HEK293 (cell line): ENCODE measurements around the gene RDH12.

ENCODE experiments used
- CTCF ChIP-seq: fragments of 450-650 bp; formaldehyde crosslinking; IDR thresholded peaks from 2 replicates; pipeline ENCODE4 v1.5.1; 2016; ENCODE audit warnings: missing biosample characterization, missing genetic modification characterization
- HIC1 ChIP-seq: fragments of 450-650 bp; formaldehyde crosslinking; IDR thresholded peaks from 2 replicates; pipeline ENCODE4 v1.5.1; 2016; ENCODE audit warnings: missing biosample characterization, missing genetic modification characterization
- INSM2 ChIP-seq: fragments of 450-650 bp; formaldehyde crosslinking; IDR thresholded peaks from 2 replicates; pipeline ENCODE4 v1.5.1; 2016; ENCODE audit warnings: missing biosample characterization, missing genetic modification characterization
- KLF9 ChIP-seq: fragments of 450-650 bp; formaldehyde crosslinking; IDR thresholded peaks from 2 replicates; pipeline ENCODE4 v1.5.1; 2016; ENCODE audit warnings: missing biosample characterization, missing genetic modification characterization, low read depth
- SALL2 ChIP-seq: fragments of 450-650 bp; formaldehyde crosslinking; IDR thresholded peaks from 2 replicates; pipeline ENCODE4 v1.5.0; 2017; ENCODE audit warnings: missing biosample characterization, mild to moderate bottlenecking, missing genetic modification characterization, borderline replicate concordance
- SETDB1 ChIP-seq: IDR thresholded peaks from one replicate; pipeline ENCODE4 v1.6.1; 2017; ENCODE audit warnings: mild to moderate bottlenecking, low read length, moderate library complexity, mixed read lengths; ENCODE audit not compliant: insufficient read length
- SP2 ChIP-seq: fragments of 450-650 bp; formaldehyde crosslinking; IDR thresholded peaks from 2 replicates; pipeline ENCODE4 v1.5.1; 2016; ENCODE audit warnings: missing biosample characterization, missing genetic modification characterization
- SP3 ChIP-seq: fragments of 450-650 bp; formaldehyde crosslinking; IDR thresholded peaks from 2 replicates; pipeline ENCODE4 v1.5.1; 2016; ENCODE audit warnings: missing biosample characterization, missing genetic modification characterization
- YY1 ChIP-seq: fragments of 450-650 bp; formaldehyde crosslinking; IDR thresholded peaks from 2 replicates; pipeline ENCODE4 v1.5.1; 2018; ENCODE audit warnings: missing biosample characterization, missing genetic modification characterization
- YY2 ChIP-seq: fragments of 450-650 bp; formaldehyde crosslinking; IDR thresholded peaks from 2 replicates; pipeline ENCODE4 v1.5.1; 2016; ENCODE audit warnings: missing biosample characterization, missing genetic modification characterization
- ZBTB17 ChIP-seq: fragments of 450-650 bp; formaldehyde crosslinking; IDR thresholded peaks from 2 replicates; pipeline ENCODE4 v1.5.1; 2016; ENCODE audit warnings: missing biosample characterization, missing genetic modification characterization
- ZBTB20 ChIP-seq: fragments of 450-650 bp; formaldehyde crosslinking; IDR thresholded peaks from 2 replicates; pipeline ENCODE4 v1.5.1; 2016; ENCODE audit warnings: missing biosample characterization, missing genetic modification characterization
- ZBTB26 ChIP-seq: fragments of 450-650 bp; formaldehyde crosslinking; optimal IDR thresholded peaks from 2 replicates; pipeline ENCODE3; 2016; ENCODE audit warnings: missing biosample characterization, mild to moderate bottlenecking, missing genetic modification characterization
- ZEB2 ChIP-seq: fragments of 450-650 bp; formaldehyde crosslinking; IDR thresholded peaks from 2 replicates; pipeline ENCODE4 v1.5.1; 2016; ENCODE audit warnings: missing biosample characterization, missing genetic modification characterization
- ZNF121 ChIP-seq: fragments of 450-650 bp; formaldehyde crosslinking; IDR thresholded peaks from 2 replicates; pipeline ENCODE4 v1.5.1; 2016; ENCODE audit warnings: missing biosample characterization, missing genetic modification characterization
- ZNF146 ChIP-seq: fragments of 450-650 bp; formaldehyde crosslinking; IDR thresholded peaks from 2 replicates; pipeline ENCODE4 v1.5.1; 2016; ENCODE audit warnings: missing biosample characterization, missing genetic modification characterization
- ZNF2 ChIP-seq: fragments of 450-650 bp; formaldehyde crosslinking; IDR thresholded peaks from 2 replicates; pipeline ENCODE4 v1.5.1; 2016; ENCODE audit warnings: missing biosample characterization, missing genetic modification characterization
- ZNF266 ChIP-seq: fragments of 450-650 bp; formaldehyde crosslinking; IDR thresholded peaks from 2 replicates; pipeline ENCODE4 v1.5.1; 2016; ENCODE audit warnings: missing biosample characterization, missing genetic modification characterization, low read depth
- ZNF324 ChIP-seq: fragments of 450-650 bp; formaldehyde crosslinking; IDR thresholded peaks from 2 replicates; pipeline ENCODE4 v1.5.1; 2016; ENCODE audit warnings: missing biosample characterization, missing genetic modification characterization
- ZNF335 ChIP-seq: fragments of 450-650 bp; formaldehyde crosslinking; conservative IDR thresholded peaks from 2 replicates; pipeline ENCODE4 v1.5.1; 2016; ENCODE audit warnings: missing biosample characterization, missing genetic modification characterization
- ZNF341 ChIP-seq: fragments of 450-650 bp; formaldehyde crosslinking; IDR thresholded peaks from 2 replicates; pipeline ENCODE4; 2016; ENCODE audit warnings: low read depth, missing biosample characterization, missing genetic modification characterization
- ZNF501 ChIP-seq: fragments of 450-650 bp; formaldehyde crosslinking; IDR thresholded peaks from 2 replicates; pipeline ENCODE4 v1.5.1; 2016; ENCODE audit warnings: missing biosample characterization, missing genetic modification characterization
- ZNF600 ChIP-seq: fragments of 450-650 bp; formaldehyde crosslinking; IDR thresholded peaks from 2 replicates; pipeline ENCODE4 v1.5.1; 2016; ENCODE audit warnings: missing biosample characterization, missing genetic modification characterization
- ZNF670 ChIP-seq: fragments of 450-650 bp; formaldehyde crosslinking; IDR thresholded peaks from 2 replicates; pipeline ENCODE4 v1.5.1; 2016; ENCODE audit warnings: missing biosample characterization, missing genetic modification characterization, low read depth
- TF ChIP-seq, protein P1 (sequence below): fragments of 450-650 bp; formaldehyde crosslinking; IDR thresholded peaks from 2 replicates; pipeline ENCODE4 v1.5.1; 2016; ENCODE audit warnings: missing biosample characterization, missing genetic modification characterization, borderline replicate concordance
- TF ChIP-seq, protein P2 (sequence below): fragments of 450-650 bp; formaldehyde crosslinking; IDR thresholded peaks from 2 replicates; pipeline ENCODE4 v1.5.1; 2016; ENCODE audit warnings: missing biosample characterization, missing genetic modification characterization
- TF ChIP-seq, protein P3 (sequence below): fragments of 450-650 bp; formaldehyde crosslinking; IDR thresholded peaks from 2 replicates; pipeline ENCODE4 v1.5.1; 2016; ENCODE audit warnings: missing biosample characterization, missing genetic modification characterization

Gene RDH12

DNA sequence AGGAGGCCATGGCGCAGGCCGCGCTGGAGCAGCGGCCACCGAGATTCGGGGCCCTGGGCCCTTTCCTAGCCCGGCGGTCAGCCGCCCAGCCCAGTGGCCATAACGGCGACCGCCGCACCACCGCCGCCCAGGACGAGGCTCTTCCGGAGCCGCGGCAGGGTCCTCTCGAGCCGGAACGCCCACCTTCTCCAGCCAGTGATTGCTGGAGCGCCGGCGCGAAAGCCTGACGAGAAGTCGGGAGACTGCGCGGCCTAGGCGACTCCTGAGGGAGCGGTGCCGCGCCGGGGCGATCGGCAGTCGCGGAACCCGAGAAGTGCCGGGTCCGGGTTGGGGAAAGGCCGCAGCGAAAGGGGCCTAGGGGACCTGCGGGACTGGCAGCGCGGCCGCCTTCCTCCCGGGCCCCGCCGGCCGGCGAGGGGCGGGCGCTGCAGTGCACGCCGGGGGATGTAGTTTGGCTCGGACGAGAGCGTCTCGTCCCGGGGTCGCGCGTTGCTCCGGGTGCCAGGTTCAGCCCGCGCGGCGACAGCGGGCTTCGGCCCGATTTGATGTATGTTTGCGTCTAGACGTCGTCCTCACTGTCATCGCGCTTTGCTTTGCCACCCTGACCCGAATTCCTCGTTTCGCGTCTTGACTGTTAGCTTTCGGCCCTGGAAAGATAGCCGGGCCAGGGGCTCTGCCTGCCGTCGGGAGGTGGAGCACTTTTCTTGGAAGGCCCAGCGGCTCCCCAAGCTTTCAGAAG is 27.0 kb upstream of the RDH12 start, which contains the start of gene VTI1B (continued):
- TF ChIP-seq HIC1 (tag by site-specific recombination) (no peak), KLF9 (tag by site-specific recombination) (peak; percentile 72), ZNF121 (tag by site-specific recombination) (no peak), INSM2 (0 out of 2 replicates have a peak, but pooled peaks have one; percentile 49), ZNF600 (peak; percentile 73), ZNF670 (no peak), SALL2 (tag by site-specific recombination) (no peak), ZBTB26 (tag by site-specific recombination) (peak; percentile 92), ZNF2 (tag by site-specific recombination) (peak; percentile 15; the same call in 1 of the 2 replicates), YY1 (peak; percentile 45; the same call in 1 of the 2 replicates), SETDB1 (no peak), ZNF324 (peak; percentile 45; the same call in 1 of the 2 replicates), ZNF146 (tag by site-specific recombination) (no peak), ZNF341 (peak; percentile 56), YY2 (tag by site-specific recombination) (peak; percentile 74; the same call in 1 of the 2 replicates), ZNF266 (tag by site-specific recombination) (no peak), SP2 (tag by site-specific recombination) (peak; percentile 61), ZBTB17 (tag by site-specific recombination) (peak; percentile 78; the same call in 1 of the 2 replicates), ZNF335 (peak; percentile 98), SP3 (tag by site-specific recombination) (peak; percentile 94), CTCF (tag by site-specific recombination) (peak; percentile 67), ZBTB20 (tag by site-specific recombination) (peak; percentile 97), ZNF501 (peak; percentile 35; the same call in 1 of the 2 replicates), ZEB2 (tag by site-specific recombination) (peak; percentile 68)
- TF ChIP-seq, protein P1, sequence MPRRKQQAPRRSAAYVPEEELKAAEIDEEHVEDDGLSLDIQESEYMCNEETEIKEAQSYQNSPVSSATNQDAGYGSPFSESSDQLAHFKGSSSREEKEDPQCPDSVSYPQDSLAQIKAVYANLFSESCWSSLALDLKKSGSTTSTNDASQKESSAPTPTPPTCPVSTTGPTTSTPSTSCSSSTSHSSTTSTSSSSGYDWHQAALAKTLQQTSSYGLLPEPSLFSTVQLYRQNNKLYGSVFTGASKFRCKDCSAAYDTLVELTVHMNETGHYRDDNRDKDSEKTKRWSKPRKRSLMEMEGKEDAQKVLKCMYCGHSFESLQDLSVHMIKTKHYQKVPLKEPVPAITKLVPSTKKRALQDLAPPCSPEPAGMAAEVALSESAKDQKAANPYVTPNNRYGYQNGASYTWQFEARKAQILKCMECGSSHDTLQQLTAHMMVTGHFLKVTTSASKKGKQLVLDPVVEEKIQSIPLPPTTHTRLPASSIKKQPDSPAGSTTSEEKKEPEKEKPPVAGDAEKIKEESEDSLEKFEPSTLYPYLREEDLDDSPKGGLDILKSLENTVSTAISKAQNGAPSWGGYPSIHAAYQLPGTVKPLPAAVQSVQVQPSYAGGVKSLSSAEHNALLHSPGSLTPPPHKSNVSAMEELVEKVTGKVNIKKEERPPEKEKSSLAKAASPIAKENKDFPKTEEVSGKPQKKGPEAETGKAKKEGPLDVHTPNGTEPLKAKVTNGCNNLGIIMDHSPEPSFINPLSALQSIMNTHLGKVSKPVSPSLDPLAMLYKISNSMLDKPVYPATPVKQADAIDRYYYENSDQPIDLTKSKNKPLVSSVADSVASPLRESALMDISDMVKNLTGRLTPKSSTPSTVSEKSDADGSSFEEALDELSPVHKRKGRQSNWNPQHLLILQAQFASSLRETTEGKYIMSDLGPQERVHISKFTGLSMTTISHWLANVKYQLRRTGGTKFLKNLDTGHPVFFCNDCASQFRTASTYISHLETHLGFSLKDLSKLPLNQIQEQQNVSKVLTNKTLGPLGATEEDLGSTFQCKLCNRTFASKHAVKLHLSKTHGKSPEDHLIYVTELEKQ (tag by site-specific recombination): no peak
- TF ChIP-seq, protein P2, sequence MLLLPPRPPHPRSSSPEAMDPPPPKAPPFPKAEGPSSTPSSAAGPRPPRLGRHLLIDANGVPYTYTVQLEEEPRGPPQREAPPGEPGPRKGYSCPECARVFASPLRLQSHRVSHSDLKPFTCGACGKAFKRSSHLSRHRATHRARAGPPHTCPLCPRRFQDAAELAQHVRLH (tag by site-specific recombination): no peak; the same call in 1 of the 2 replicates
- TF ChIP-seq, protein P3, sequence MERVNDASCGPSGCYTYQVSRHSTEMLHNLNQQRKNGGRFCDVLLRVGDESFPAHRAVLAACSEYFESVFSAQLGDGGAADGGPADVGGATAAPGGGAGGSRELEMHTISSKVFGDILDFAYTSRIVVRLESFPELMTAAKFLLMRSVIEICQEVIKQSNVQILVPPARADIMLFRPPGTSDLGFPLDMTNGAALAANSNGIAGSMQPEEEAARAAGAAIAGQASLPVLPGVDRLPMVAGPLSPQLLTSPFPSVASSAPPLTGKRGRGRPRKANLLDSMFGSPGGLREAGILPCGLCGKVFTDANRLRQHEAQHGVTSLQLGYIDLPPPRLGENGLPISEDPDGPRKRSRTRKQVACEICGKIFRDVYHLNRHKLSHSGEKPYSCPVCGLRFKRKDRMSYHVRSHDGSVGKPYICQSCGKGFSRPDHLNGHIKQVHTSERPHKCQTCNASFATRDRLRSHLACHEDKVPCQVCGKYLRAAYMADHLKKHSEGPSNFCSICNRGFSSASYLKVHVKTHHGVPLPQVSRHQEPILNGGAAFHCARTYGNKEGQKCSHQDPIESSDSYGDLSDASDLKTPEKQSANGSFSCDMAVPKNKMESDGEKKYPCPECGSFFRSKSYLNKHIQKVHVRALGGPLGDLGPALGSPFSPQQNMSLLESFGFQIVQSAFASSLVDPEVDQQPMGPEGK (tag by site-specific recombination): 0 out of 2 replicates have a peak, but pooled peaks have one; percentile 22
